ENCODE measurements around the gene QSOX2. TPM values are rescaled to one million over a fixed set of nuclear protein-coding genes. Genes with fewer than 3 reads are reported as not detected.

QSOX2 gene
- polyA plus RNA-seq, 2 of the 4 experiments (the other 2 are of a cell fraction) = 22.3 to 30.2 TPM

DNA sequence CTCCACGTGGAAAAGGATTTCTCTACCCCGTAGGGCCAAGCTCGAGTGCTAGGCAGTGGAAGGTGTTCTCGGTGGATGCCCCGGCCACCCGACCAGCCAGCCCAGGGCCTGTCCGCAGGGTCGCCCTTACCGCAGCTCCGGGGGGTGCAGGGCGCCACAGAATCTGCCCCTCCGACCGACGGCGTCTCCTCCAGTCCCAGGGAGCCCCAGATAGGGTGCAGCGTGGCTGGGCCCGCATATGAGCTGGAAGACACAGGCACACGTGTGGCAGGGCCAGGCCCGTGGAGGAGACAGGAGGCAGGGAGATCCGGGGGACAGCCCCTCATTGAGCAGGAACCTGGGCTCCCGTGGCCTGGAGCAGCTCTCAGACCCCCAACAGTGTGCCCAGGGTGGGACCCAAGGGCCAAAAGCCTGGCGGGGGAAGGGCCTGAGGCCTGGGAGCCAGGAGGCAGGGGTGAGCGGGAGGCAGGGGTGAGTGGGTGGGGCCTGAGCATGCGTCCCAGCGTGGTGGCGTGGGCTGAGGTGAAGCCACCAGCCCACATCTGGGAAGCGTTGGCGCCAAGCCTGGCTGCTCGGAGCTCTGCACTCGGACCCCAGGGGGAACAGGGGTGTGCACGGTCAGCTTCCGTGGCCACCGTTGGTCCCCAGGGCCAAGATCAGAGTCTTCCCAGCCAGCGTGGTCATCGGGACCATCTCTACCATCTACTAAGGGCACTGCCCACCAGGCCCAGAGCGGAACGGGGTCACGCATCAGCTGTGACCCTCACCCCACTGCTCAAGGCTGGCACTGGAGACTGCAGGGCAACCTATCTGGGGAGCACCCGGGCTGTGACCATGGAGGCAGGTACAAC lies 36.0 kb upstream of the QSOX2 start:
- H3K27ac ChIP-seq = no peak overlapping the region
- no peak overlapping the region for H3K4me2 ChIP-seq
- DNase-seq (ENCODE audit: low read depth in 1 of 2, low spot score in 1 of 2) (no peak), ATAC-seq (no peak), FAIRE-seq (no peak)
- TF ChIP-seq, protein P1, sequence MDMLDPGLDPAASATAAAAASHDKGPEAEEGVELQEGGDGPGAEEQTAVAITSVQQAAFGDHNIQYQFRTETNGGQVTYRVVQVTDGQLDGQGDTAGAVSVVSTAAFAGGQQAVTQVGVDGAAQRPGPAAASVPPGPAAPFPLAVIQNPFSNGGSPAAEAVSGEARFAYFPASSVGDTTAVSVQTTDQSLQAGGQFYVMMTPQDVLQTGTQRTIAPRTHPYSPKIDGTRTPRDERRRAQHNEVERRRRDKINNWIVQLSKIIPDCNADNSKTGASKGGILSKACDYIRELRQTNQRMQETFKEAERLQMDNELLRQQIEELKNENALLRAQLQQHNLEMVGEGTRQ (IDR thresholded peaks at IDR 0.05) = no peak
- TF ChIP-seq SMC3 (IDR thresholded peaks at IDR 0.05) = no peak
- no peak for TF ChIP-seq NPAS2 (CRISPR knock-in tag; IDR thresholded peaks at IDR 0.05; ENCODE audit: borderline replicate concordance)
- TF ChIP-seq, protein P2, sequence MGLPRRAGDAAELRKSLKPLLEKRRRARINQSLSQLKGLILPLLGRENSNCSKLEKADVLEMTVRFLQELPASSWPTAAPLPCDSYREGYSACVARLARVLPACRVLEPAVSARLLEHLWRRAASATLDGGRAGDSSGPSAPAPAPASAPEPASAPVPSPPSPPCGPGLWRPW (IDR thresholded peaks at IDR 0.05) = no peak
- no peak for TF ChIP-seq POLR2AphosphoS2 (conservative IDR thresholded peaks at IDR 0.05; ENCODE audit: low read length)
- CTCF ChIA-PET = interaction anchor here (0.8 to 7.2 kb wide), 7 partner anchors 13 to 298 kb away, joined by 3 to 64 read pairs (median 3); no protein-coding TSS in a partner anchor
- H3K9me3 ChIP-seq = no peaks in the 10 kb centered on the region
- H3K4me1 ChIP-seq = 0 out of 3 replicates have a peak, but pooled peaks cover 2% of the 10 kb centered on the region
- POLR2A ChIA-PET = no interaction called here
- no peak overlapping the region for H3K4me3 ChIP-seq
- WGBS (ENCODE audit: missing lambda C conversion rate) = 71% methylated on average over 26 of the region's 39 CpGs

DNA sequence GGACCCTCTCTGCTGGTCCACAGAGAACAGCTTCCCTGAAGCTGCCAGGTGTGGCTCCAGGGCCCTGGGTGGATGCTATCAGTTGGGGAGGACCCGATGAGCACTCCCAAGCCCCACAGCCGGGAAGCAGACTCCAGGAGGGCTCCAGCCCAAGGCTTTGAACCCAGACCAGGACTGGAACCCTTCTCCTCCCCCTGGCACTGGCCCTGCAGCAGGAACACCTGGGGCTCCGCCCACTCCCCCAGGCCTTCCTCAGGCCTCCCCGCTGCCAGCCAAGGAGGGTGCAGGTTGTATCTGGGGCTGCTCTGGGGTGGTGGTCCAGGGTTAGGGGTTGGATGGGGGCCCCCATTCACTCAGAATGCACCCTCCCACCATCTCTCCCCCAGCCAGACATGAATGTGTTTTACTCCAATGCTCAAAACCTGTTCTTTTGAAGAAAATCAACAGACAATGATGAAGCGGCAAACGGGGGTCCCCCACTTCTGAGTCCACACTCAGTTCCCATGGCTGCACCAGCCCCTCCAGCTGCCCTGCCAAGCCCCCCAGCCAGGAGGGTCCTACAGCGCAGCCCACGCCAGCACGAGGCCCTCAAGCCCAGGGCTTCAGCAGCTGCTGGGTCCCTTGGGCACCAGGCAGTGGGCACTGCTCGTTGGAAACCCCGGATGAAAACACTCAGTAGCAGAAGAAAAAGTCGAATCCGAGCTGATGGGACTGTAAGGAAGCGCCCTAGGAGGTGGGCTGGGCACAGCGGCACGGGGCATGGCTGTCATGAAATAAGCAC lies 35.1 kb upstream of the QSOX2 start:
- 54% methylated on average over 13 of the region's 16 CpGs for WGBS (ENCODE audit: missing lambda C conversion rate)
- TF ChIP-seq TP53 (CRISPR knock-in tag; IDR thresholded peaks at IDR 0.05) (no peak), ZNF302 (CRISPR knock-in tag; IDR thresholded peaks at IDR 0.05) (no peak), CBX8 (IDR thresholded peaks at IDR 0.05) (no peak), HOXB5 (CRISPR knock-in tag; IDR thresholded peaks at IDR 0.05) (no peak), RARB (CRISPR knock-in tag; IDR thresholded peaks at IDR 0.05) (no peak), RNF2 (IDR thresholded peaks at IDR 0.05; ENCODE audit: borderline replicate concordance, low read depth) (no peak), HDAC2 (IDR thresholded peaks at IDR 0.05) (no peak), POLR2AphosphoS2 (conservative IDR thresholded peaks at IDR 0.05; ENCODE audit: low read length) (no peak), FOXS1 (CRISPR knock-in tag; IDR thresholded peaks at IDR 0.05) (no peak), CEBPB (IDR thresholded peaks at IDR 0.05) (no peak), HEYL (CRISPR knock-in tag; IDR thresholded peaks at IDR 0.05) (no peak), ZC3H11A (IDR thresholded peaks at IDR 0.05) (no peak), NR3C1 (IDR thresholded peaks at IDR 0.05) (no peak), ZFP36 (IDR thresholded peaks at IDR 0.05; ENCODE audit: borderline replicate concordance, partially characterized antibody) (no peak), KDM5A (IDR thresholded peaks at IDR 0.05) (no peak)
- TF ChIP-seq, protein P3, sequence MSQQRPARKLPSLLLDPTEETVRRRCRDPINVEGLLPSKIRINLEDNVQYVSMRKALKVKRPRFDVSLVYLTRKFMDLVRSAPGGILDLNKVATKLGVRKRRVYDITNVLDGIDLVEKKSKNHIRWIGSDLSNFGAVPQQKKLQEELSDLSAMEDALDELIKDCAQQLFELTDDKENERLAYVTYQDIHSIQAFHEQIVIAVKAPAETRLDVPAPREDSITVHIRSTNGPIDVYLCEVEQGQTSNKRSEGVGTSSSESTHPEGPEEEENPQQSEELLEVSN (IDR thresholded peaks at IDR 0.05; ENCODE audit: borderline replicate concordance, low read depth) = no peak
- TF ChIP-seq, protein P4, sequence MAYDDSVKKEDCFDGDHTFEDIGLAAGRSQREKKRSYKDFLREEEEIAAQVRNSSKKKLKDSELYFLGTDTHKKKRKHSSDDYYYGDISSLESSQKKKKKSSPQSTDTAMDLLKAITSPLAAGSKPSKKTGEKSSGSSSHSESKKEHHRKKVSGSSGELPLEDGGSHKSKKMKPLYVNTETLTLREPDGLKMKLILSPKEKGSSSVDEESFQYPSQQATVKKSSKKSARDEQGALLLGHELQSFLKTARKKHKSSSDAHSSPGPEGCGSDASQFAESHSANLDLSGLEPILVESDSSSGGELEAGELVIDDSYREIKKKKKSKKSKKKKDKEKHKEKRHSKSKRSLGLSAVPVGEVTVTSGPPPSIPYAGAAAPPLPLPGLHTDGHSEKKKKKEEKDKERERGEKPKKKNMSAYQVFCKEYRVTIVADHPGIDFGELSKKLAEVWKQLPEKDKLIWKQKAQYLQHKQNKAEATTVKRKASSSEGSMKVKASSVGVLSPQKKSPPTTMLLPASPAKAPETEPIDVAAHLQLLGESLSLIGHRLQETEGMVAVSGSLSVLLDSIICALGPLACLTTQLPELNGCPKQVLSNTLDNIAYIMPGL (CRISPR knock-in tag; IDR thresholded peaks at IDR 0.05; ENCODE audit: borderline replicate concordance) = no peak
- Histone ChIP-seq H3K4me3 (no peak overlapping the region), H3K4me1 (0 out of 3 replicates have a peak, but pooled peaks cover 2% of the 10 kb centered on the region), H3K4me2 (no peak overlapping the region), H3K9me3 (no peaks in the 10 kb centered on the region), H3K27ac (no peak overlapping the region)
- no peak for ATAC-seq
- CTCF ChIA-PET = interaction anchor here (0.7 to 7.2 kb wide), 3 partner anchors 12 to 112 kb away, joined by 4 to 64 read pairs (median 49); no protein-coding TSS in a partner anchor
- no peak for DNase-seq (ENCODE audit: low read depth in 1 of 2, low spot score in 1 of 2)
- no peak for FAIRE-seq
- POLR2A ChIA-PET = no interaction called here
